IMR-90 (cell line): ENCODE data around the gene OR4C5. TPM values are rescaled to one million over a fixed set of nuclear protein-coding genes. Genes with fewer than 3 reads are reported as not detected.

Source experiments
- ATAC-seq: fragments of 200-7000 bp; cut with Tn5 transposase; 2 replicates; pipeline ENCODE4 v1.9.1; 2020; ENCODE audit warnings: low read depth, mild to moderate bottlenecking, moderate library complexity
- Bru-seq: library from RNA; stranded (reverse); fragments of 400-500 nt; gene quantifications from one replicate; lab custom pipeline; 2021; lab: Mats Ljungman, UMichigan
- BruChase-seq, 2 experiments: library from RNA; stranded (reverse); fragments of 400-500 nt; gene quantifications; one replicate each; lab custom pipeline; 2021; lab: Mats Ljungman, UMichigan
- BruUV-seq: library from RNA; stranded (reverse); fragments of 400-500 nt; replicated peaks from 2 replicates; lab custom pipeline; 2021; lab: Mats Ljungman, UMichigan
- CTCF ChIA-PET: fragments of 300-600 bp; formaldehyde crosslinking; extraction: SDS; loops from one replicate; lab custom pipeline; 2021; ENCODE audit warnings: antibody characterized with exemption; lab: Yijun Ruan, JAX
- POLR2A ChIA-PET: fragments of 300-600 bp; sonication (Branson Sonifier 250); formaldehyde crosslinking; loops from one replicate; lab custom pipeline; 2022; ENCODE audit warnings: antibody characterized with exemption; ENCODE audit not compliant: unreplicated experiment; lab: Charles Lee
- DNase-seq: peaks from one replicate; pipeline ENCODE4 v3.0.0; 2013
- H2AFZ ChIP-seq: replicated peaks from 2 replicates; pipeline ENCODE3; 2013; ENCODE audit warnings: low read length, mild to moderate bottlenecking; ENCODE audit not compliant: poor library complexity
- H2AK5ac ChIP-seq: 2 replicates; pipeline ENCODE4 v1.6.1; 2013; ENCODE audit warnings: low read depth, low read length, inconsistent platforms
- H2AK9ac ChIP-seq: replicated peaks from 2 replicates; pipeline ENCODE3; 2013; ENCODE audit warnings: mild to moderate bottlenecking, low read depth, low read length, moderate library complexity; ENCODE audit not compliant: poor library complexity
- H2BK120ac ChIP-seq: 2 replicates; pipeline ENCODE4 v1.6.1; 2013; ENCODE audit warnings: low read depth, low read length, inconsistent platforms
- H2BK15ac ChIP-seq: 3 replicates; pipeline ENCODE4 v1.6.1; 2013; ENCODE audit warnings: low read depth, low read length, inconsistent platforms
- H2BK20ac ChIP-seq: 2 replicates; pipeline ENCODE4 v1.6.1; 2013; ENCODE audit warnings: low read depth, mild to moderate bottlenecking, inconsistent platforms, low read length, moderate library complexity
- H2BK5ac ChIP-seq: 2 replicates; pipeline ENCODE4 v1.6.1; 2013; ENCODE audit warnings: mild to moderate bottlenecking, low read depth, low read length, inconsistent platforms; ENCODE audit not compliant: poor library complexity, severe bottlenecking
- H3K14ac ChIP-seq: replicated peaks from 2 replicates; pipeline ENCODE4 v1.6.1; 2013; ENCODE audit warnings: low read depth, low read length, inconsistent platforms
- H3K18ac ChIP-seq: 2 replicates; pipeline ENCODE4 v1.6.1; 2013; ENCODE audit warnings: low read depth, low read length, control low read depth
- H3K23ac ChIP-seq: 2 replicates; pipeline ENCODE4 v1.6.1; 2013; ENCODE audit warnings: low read depth, low read length, inconsistent platforms
- H3K27ac ChIP-seq: 2 replicates; pipeline ENCODE4 v1.5.1; 2013; ENCODE audit warnings: mild to moderate bottlenecking, control low read depth, low read length; ENCODE audit not compliant: insufficient read depth
- H3K27me3 ChIP-seq: 2 replicates; pipeline ENCODE4 v1.6.1; 2013; ENCODE audit warnings: low read length; ENCODE audit not compliant: control insufficient read depth, insufficient read depth
- H3K36me3 ChIP-seq: 2 replicates; pipeline ENCODE4 v1.6.1; 2013; ENCODE audit warnings: low read length, mixed read lengths; ENCODE audit not compliant: control insufficient read depth, insufficient read depth
- H3K4ac ChIP-seq: 2 replicates; pipeline ENCODE4 v1.6.1; 2013; ENCODE audit warnings: low read depth, low read length, inconsistent platforms
- H3K4me1 ChIP-seq: 2 replicates; pipeline ENCODE4 v1.6.1; 2013; ENCODE audit warnings: low read length, mixed read lengths; ENCODE audit not compliant: control insufficient read depth, insufficient read depth
- H3K4me2 ChIP-seq: 2 replicates; pipeline ENCODE4 v1.6.1; 2013; ENCODE audit warnings: low read depth, mild to moderate bottlenecking, control low read depth, low read length, moderate library complexity
- H3K4me3 ChIP-seq: 2 replicates; pipeline ENCODE4 v1.5.1; 2013; ENCODE audit warnings: low read depth, mild to moderate bottlenecking, control low read depth, low read length, moderate library complexity; ENCODE audit not compliant: insufficient read depth
- H3K56ac ChIP-seq: 2 replicates; pipeline ENCODE4 v1.6.1; 2013; ENCODE audit warnings: low read length, inconsistent platforms; ENCODE audit not compliant: insufficient read depth; ENCODE audit errors: extremely low read depth
- H3K79me1 ChIP-seq, 2 experiments: 2 replicates each; pipeline ENCODE4 v1.6.1; 2013; ENCODE audit warnings: low read length in 2 of 2, inconsistent platforms in 1 of 2, low read depth in 1 of 2
- H3K9ac ChIP-seq: 2 replicates; pipeline ENCODE4 v1.6.1; 2013; ENCODE audit warnings: low read depth, low read length, control low read depth
- H3K9me1 ChIP-seq: 2 replicates; pipeline ENCODE4 v1.6.1; 2013; ENCODE audit warnings: low read length, inconsistent platforms; ENCODE audit not compliant: insufficient read depth
- H3K9me3 ChIP-seq: 2 replicates; pipeline ENCODE4 v1.6.1; 2013; ENCODE audit warnings: low read length; ENCODE audit not compliant: control insufficient read depth, insufficient read depth
- H4K20me1 ChIP-seq: 2 replicates; pipeline ENCODE4 v1.6.1; 2013; ENCODE audit warnings: low read length, inconsistent platforms; ENCODE audit not compliant: insufficient read depth
- H4K5ac ChIP-seq: 2 replicates; pipeline ENCODE4 v1.6.1; 2013; ENCODE audit warnings: mild to moderate bottlenecking, low read depth, low read length, control low read depth
- H4K8ac ChIP-seq, 2 experiments: 2 replicates each; pipeline ENCODE4 v1.6.1; 2013; ENCODE audit warnings: low read depth in 2 of 2, low read length in 2 of 2, control low read depth in 1 of 2, inconsistent platforms in 1 of 2
- H4K91ac ChIP-seq: 2 replicates; pipeline ENCODE4 v1.6.1; 2013; ENCODE audit warnings: low read depth, low read length, inconsistent platforms; ENCODE audit not compliant: insufficient read depth
- BHLHE40 ChIP-seq: fragments of 150-350 bp; IDR thresholded peaks from 2 replicates; pipeline ENCODE4 v1.6.1; 2016; ENCODE audit warnings: mild to moderate bottlenecking, low read depth, low read length
- CEBPB ChIP-seq: IDR thresholded peaks from 2 replicates; pipeline ENCODE4 v1.6.1; 2012; ENCODE audit warnings: low read depth, low read length, improper control_type of control experiment
- CHD1 ChIP-seq: IDR thresholded peaks from 2 replicates; pipeline ENCODE4 v1.6.1; 2012; ENCODE audit warnings: low read depth, low read length, improper control_type of control experiment
- ELK1 ChIP-seq: fragments of 150-350 bp; IDR thresholded peaks from 2 replicates; pipeline ENCODE4 v1.6.1; 2016; ENCODE audit warnings: low read depth, mild to moderate bottlenecking, low read length, moderate library complexity, borderline replicate concordance
- FOS ChIP-seq: fragments of 150-350 bp; IDR thresholded peaks from 2 replicates; pipeline ENCODE4 v1.6.1; 2016; ENCODE audit warnings: low read depth, low read length
- MAFK ChIP-seq: IDR thresholded peaks from 2 replicates; pipeline ENCODE4 v1.6.1; 2012; ENCODE audit warnings: low read depth, low read length, improper control_type of control experiment
- MAZ ChIP-seq: IDR thresholded peaks from 2 replicates; pipeline ENCODE4 v1.6.1; 2012; ENCODE audit warnings: low read depth, mild to moderate bottlenecking, low read length, improper control_type of control experiment, moderate library complexity, borderline replicate concordance
- MXI1 ChIP-seq: IDR thresholded peaks from 2 replicates; pipeline ENCODE4 v1.6.1; 2012; ENCODE audit warnings: low read depth, mild to moderate bottlenecking, low read length, moderate library complexity, borderline replicate concordance
- NFE2L2 ChIP-seq: fragments of 150-350 bp; IDR thresholded peaks from 2 replicates; pipeline ENCODE4 v1.6.1; 2016; ENCODE audit warnings: low read depth, mild to moderate bottlenecking, low read length
- POLR2A ChIP-seq: IDR thresholded peaks from 2 replicates; pipeline ENCODE4 v1.6.1; 2012; ENCODE audit warnings: mild to moderate bottlenecking, low read depth, low read length
- RAD21 ChIP-seq: IDR thresholded peaks from 2 replicates; pipeline ENCODE4 v1.6.1; 2012; ENCODE audit warnings: low read length, improper control_type of control experiment
- RCOR1 ChIP-seq: IDR thresholded peaks from 2 replicates; pipeline ENCODE4 v1.6.1; 2012; ENCODE audit warnings: mild to moderate bottlenecking, low read length, improper control_type of control experiment; ENCODE audit not compliant: insufficient replicate concordance
- RFX5 ChIP-seq: IDR thresholded peaks from 2 replicates; pipeline ENCODE4 v1.8.0; 2012; ENCODE audit warnings: low read depth, mild to moderate bottlenecking, low read length, moderate library complexity
- SMC3 ChIP-seq: fragments of 150-350 bp; IDR thresholded peaks from 2 replicates; pipeline ENCODE4 v1.6.1; 2016; ENCODE audit warnings: low read depth, mild to moderate bottlenecking, antibody characterized with exemption, low read length, moderate library complexity
- USF2 ChIP-seq: fragments of 150-350 bp; IDR thresholded peaks from 2 replicates; pipeline ENCODE4 v1.6.1; 2017; ENCODE audit warnings: mild to moderate bottlenecking, antibody characterized with exemption, low read length, low read depth
- WGBS, 2 experiments: methylation state at CpG; one replicate each; pipeline versions ENCODE4 v1.1.5 to v1.1.7; 2013; ENCODE audit warnings: missing lambda C conversion rate in 2 of 2; ENCODE audit not compliant: insufficient read length in 1 of 2; ENCODE audit errors: extremely low coverage in 2 of 2; 5-methylcytosine and 5-hydroxymethylcytosine counted together
- dilution Hi-C: fragments of 300-500 bp; cut with HindIII; formaldehyde crosslinking; loops from one replicate; pipeline ENCODE4 v1.14.3; 2018; ENCODE audit warnings: low sequenced_read_pairs; ENCODE audit not compliant: unreplicated experiment
- in situ Hi-C: fragments of 300-500 bp; cut with MboI; formaldehyde crosslinking; loops from 3 replicates; pipeline ENCODE4 v1.14.3; 2019; ENCODE audit warnings: low sequenced_read_pairs, inconsistent platforms, mixed read lengths
- intact Hi-C: fragments of 100-400 bp; cut with micrococcal nuclease; formaldehyde crosslinking; loops from 2 replicates; pipeline ENCODE4 v1.10.0; 2022
- long read RNA-seq: library from polyadenylated mRNA; unstranded; transcript quantifications from one replicate; pipeline ENCODE4 v2.0.0, GENCODE V29; 2021; ENCODE audit not compliant: unreplicated experiment
- polyA plus RNA-seq, 3 experiments: library from polyadenylated mRNA; depleted of rRNA; stranded (reverse); fragments of >200 nt; gene quantifications; 2 replicates each; pipeline ENCODE4 v1.2.3, GENCODE V29; 2012; ENCODE audit warnings: low replicate concordance in 1 of 3
- total RNA-seq: library from RNA; depleted of rRNA; stranded (reverse); fragments of >200 nt; gene quantifications from 2 replicates; pipeline ENCODE4 v1.2.3, GENCODE V29; 2012; rRNA removed
- TF ChIP-seq, protein P1 (sequence below): conservative IDR thresholded peaks from 2 replicates; pipeline ENCODE4 v1.5.1; 2012; ENCODE audit warnings: mild to moderate bottlenecking, low read depth, low read length, improper control_type of control experiment

The OR4C5 gene
- total RNA-seq (not detected in 2 replicates), polyA plus RNA-seq (2012; rRNA removed) (not detected in 2 replicates), Bru-seq, nascent RNA (not detected), BruChase-seq, experiment 1, labeled RNA remaining after a 6-hour chase (not detected), BruChase-seq, experiment 2, labeled RNA remaining after a 2-hour chase (not detected)
- not detected in 2 replicates for polyA plus RNA-seq (2012; cell fraction: cytosol; rRNA removed)
- not detected in 2 replicates for polyA plus RNA-seq (2012; cell fraction: nucleus; rRNA removed; ENCODE audit: low replicate concordance)
- long read RNA-seq = 0 reads

GRCh38 chr11:48366365-48366764, at the start of gene OR4C5:
TSS of gene OR4C5 (minus strand) at chr11:48366465. CDS start at chr11:48366465, 0 bp downstream.
- no CpG with 5 or more reads among the region's 2 CpGs for WGBS, 2 experiments
- POLR2A ChIA-PET = no interaction called here

More at GRCh38 chr11:48366365-48366764, at the start of gene OR4C5:
- no peak within 1 kb of the TSS for H2BK5ac ChIP-seq
- H3K9me3 ChIP-seq = no peaks in the 10 kb centered on the region; the same call in 1 of the 2 replicates
- H3K56ac ChIP-seq = no peak within 1 kb of the TSS
- no peaks in the 10 kb centered on the region for H3K36me3 ChIP-seq
- no peak within 1 kb of the TSS for H2AFZ ChIP-seq
- H3K18ac ChIP-seq = no peak within 1 kb of the TSS
- H2BK15ac ChIP-seq = no peak within 1 kb of the TSS
- H4K8ac ChIP-seq = no peak within 1 kb of the TSS
- intact Hi-C loops (no loop called here), in situ Hi-C loops (no loop called here), dilution Hi-C loops (no loop called here)
- no peak within 1 kb of the TSS for H4K5ac ChIP-seq
- no peak within 1 kb of the TSS for H2AK9ac ChIP-seq
- no TSS peak for BruUV-seq
- H2BK20ac ChIP-seq = no peak within 1 kb of the TSS
- DNase-seq = no peak
- no peak within 1 kb of the TSS for H2BK120ac ChIP-seq
- H3K4me3 ChIP-seq = no peak within 1 kb of the TSS
- no peak within 1 kb of the TSS for H3K4me2 ChIP-seq
- H2AK5ac ChIP-seq = no peak within 1 kb of the TSS
- H3K9ac ChIP-seq = no peak within 1 kb of the TSS
- H3K4ac ChIP-seq = no peak within 1 kb of the TSS
- H3K27me3 ChIP-seq = no peaks in the 10 kb centered on the region
- no peaks in the 10 kb centered on the region for H3K79me1 ChIP-seq
- CTCF ChIA-PET = no interaction called here
- H4K91ac ChIP-seq = no peak within 1 kb of the TSS
- H3K14ac ChIP-seq = no peak within 1 kb of the TSS
- H3K27ac ChIP-seq = no peak within 1 kb of the TSS
- no peak for ATAC-seq
- TF ChIP-seq SMC3 (no peak), CHD1 (no peak), BHLHE40 (no peak), MAZ (no peak), MAFK (no peak), CEBPB (no peak), POLR2A (no peak), MXI1 (no peak), FOS (no peak), ELK1 (no peak), NFE2L2 (no peak), RAD21 (no peak), USF2 (no peak), RCOR1 (no peak), RFX5 (no peak)
- TF ChIP-seq, protein P1, sequence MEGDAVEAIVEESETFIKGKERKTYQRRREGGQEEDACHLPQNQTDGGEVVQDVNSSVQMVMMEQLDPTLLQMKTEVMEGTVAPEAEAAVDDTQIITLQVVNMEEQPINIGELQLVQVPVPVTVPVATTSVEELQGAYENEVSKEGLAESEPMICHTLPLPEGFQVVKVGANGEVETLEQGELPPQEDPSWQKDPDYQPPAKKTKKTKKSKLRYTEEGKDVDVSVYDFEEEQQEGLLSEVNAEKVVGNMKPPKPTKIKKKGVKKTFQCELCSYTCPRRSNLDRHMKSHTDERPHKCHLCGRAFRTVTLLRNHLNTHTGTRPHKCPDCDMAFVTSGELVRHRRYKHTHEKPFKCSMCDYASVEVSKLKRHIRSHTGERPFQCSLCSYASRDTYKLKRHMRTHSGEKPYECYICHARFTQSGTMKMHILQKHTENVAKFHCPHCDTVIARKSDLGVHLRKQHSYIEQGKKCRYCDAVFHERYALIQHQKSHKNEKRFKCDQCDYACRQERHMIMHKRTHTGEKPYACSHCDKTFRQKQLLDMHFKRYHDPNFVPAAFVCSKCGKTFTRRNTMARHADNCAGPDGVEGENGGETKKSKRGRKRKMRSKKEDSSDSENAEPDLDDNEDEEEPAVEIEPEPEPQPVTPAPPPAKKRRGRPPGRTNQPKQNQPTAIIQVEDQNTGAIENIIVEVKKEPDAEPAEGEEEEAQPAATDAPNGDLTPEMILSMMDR = no peak
- H3K23ac ChIP-seq = no peak within 1 kb of the TSS
- H4K20me1 ChIP-seq = no peaks in the 10 kb centered on the region
- H3K4me1 ChIP-seq = no peaks in the 10 kb centered on the region
- no peaks in the 10 kb centered on the region for H3K9me1 ChIP-seq
